Measurements from ENCODE around the gene CEP250.
"Not testable (repeated sequence)": the region's sequence is repeated elsewhere in the genome, so short reads cannot be mapped to it uniquely, and the experiment has no call there.

The CEP250 gene

DNA sequence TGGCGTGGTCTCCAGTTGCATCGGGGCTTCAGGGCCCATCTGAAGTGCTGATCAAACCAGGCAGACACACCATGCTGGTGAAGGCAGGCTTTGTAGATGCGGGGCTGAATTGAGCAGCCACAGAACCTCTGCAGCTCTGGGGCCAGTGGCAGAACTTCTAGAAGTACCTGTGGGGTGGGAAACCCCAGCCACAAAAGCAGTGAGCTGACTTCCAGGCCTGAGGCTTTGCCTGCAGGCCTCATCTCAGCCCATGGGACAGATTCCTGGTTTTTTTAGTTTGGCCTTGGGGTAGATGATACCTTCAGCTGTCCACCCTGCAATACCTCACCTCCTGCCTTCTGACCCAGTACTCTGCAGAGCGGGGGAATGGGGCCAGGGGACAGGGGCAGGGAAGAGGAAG, 59.9 kb downstream of the CEP250 start:
- DNase-seq (ENCODE audit: insufficient read length, low spot score) (no peak), FAIRE-seq (no peak)
- TF ChIP-seq SPI1 (IDR thresholded peaks at IDR 0.05; ENCODE audit: low read depth, low read length) (no peak), POU2F2 (IDR thresholded peaks at IDR 0.05; ENCODE audit: low read depth, low read length) (no peak), POLR2A (IDR thresholded peaks at IDR 0.05; ENCODE audit: low read depth, low read length) (no peak), TAF1 (IDR thresholded peaks at IDR 0.05; ENCODE audit: low read depth, low read length) (no peak)

DNA sequence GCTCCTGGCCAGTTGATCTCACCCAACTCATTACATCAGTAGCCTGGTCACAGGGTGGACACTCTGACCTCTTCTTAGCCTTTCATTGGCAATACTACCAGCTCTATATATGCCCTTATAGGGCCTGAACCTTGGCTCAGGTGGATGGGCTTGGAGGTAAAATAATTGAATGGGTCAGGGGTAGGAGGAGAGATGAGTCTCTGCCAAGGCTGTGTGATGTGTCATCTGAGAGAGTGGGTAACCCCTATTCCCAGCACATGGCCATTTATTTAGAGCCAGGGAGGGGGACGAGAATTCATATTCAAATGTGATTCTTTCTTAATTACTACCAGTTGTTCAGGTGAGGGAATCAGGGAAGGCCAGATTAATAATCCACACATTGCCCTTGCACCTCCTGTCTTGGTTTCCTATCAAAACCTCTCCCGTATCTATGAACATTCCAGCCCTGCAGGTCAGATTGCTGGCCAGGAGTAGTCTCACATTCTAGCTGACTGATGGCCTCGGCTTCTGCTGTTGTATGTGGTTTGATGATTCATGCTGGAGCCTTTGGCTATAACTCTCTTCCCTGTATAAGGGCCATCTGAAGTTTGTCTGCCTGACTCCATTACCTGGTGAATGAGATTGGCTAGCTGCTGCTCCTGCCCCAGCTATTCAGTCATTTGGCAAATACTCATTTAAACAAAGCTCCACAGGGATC, 60.7 kb downstream of the CEP250 start:
- no peak for FAIRE-seq
- TF ChIP-seq POLR2A (IDR thresholded peaks at IDR 0.05; ENCODE audit: low read depth, low read length), result no peak
- TF ChIP-seq POLR2AphosphoS5 (IDR thresholded peaks at IDR 0.05; ENCODE audit: low read depth, low read length), result no peak
- no peak for TF ChIP-seq TAF1 (IDR thresholded peaks at IDR 0.05; ENCODE audit: low read depth, low read length)
- TF ChIP-seq SPI1 (IDR thresholded peaks at IDR 0.05; ENCODE audit: low read depth, low read length), result no peak
- TF ChIP-seq PAX5 (IDR thresholded peaks at IDR 0.05; ENCODE audit: insufficient read depth, low read length, severe bottlenecking), result no peak
- no peak for TF ChIP-seq POU2F2 (IDR thresholded peaks at IDR 0.05; ENCODE audit: low read depth, low read length)
- no peak for DNase-seq (ENCODE audit: insufficient read length, low spot score)

DNA sequence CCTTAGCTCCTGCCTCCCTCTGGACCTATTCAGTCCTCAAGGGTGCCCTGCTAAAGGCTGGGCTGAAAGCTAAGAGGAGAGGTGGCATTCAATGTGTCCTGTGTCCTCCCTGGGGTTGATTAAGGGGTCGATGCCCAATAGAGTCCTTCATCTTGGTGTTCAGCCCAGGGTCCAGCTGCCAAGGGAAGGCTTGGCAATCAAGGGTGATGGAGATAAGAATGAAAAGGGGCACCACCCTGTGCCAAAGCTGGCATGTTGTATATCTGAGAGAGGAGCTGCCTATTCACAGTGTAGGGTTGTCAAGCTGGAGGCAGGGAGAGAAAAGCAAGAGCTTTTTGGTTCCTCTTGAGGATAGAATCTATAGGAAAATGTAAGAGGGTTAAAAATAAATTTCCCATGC, 61.7 kb downstream of the CEP250 start:
- no peak for TF ChIP-seq PAX5 (IDR thresholded peaks at IDR 0.05; ENCODE audit: insufficient read depth, low read length, severe bottlenecking)
- no peak for TF ChIP-seq POU2F2 (IDR thresholded peaks at IDR 0.05; ENCODE audit: low read depth, low read length)
- TF ChIP-seq POLR2A (IDR thresholded peaks at IDR 0.05; ENCODE audit: low read depth, low read length), result no peak
- TF ChIP-seq POLR2AphosphoS5 (IDR thresholded peaks at IDR 0.05; ENCODE audit: low read depth, low read length), result no peak
- TF ChIP-seq TAF1 (IDR thresholded peaks at IDR 0.05; ENCODE audit: low read depth, low read length), result no peak
- TF ChIP-seq SPI1 (IDR thresholded peaks at IDR 0.05; ENCODE audit: low read depth, low read length), result no peak
- DNase-seq (ENCODE audit: insufficient read length, low spot score) (no peak), FAIRE-seq (no peak)

DNA sequence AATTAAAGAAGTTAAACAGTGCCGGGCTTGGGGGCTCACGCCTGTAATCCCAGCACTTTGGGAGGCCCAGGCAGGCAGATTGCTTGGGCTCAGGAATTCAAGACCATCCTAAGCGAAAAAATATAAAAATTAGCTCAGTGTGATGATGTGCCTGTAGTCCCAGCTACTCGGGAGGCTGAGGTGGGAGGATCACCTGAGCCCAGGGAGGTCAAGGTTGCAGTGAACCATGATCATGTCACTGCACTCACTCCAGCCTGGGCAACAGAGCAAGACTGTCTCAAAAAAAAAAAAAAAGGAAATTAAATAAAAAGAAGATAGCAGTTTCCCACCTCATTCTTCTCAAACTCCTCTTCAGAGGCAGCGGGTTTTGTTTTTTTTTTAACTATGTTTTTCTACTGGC, 62.4 kb downstream of the CEP250 start:
- FAIRE-seq, result not testable (repeated sequence)

DNA sequence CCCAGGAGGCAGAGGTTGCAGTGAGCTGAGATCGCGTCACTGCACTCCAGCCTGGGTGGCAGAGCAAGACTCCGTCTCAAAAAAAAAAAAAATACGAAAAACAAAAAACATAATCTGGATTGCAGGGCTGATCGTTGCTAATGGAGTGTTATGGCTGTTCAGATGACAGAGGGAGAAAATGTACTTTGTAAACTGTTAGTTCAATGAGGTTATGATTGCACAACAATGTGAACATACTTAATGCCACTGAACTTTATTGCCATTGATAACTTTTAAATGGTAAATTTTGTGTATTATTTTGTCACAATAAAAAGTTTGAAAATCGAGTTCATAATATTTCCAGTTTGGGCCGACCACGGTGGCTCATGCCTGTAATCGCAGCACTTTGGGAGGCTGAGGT, 63.6 kb downstream of the CEP250 start:
- no peak for DNase-seq (ENCODE audit: insufficient read length, low spot score)
- FAIRE-seq, result no peak
- no peak for TF ChIP-seq PAX5 (IDR thresholded peaks at IDR 0.05; ENCODE audit: insufficient read depth, low read length, severe bottlenecking)
- TF ChIP-seq POLR2AphosphoS5 (IDR thresholded peaks at IDR 0.05; ENCODE audit: low read depth, low read length), result no peak
- TF ChIP-seq SPI1 (IDR thresholded peaks at IDR 0.05; ENCODE audit: low read depth, low read length), result no peak
- TF ChIP-seq POU2F2 (IDR thresholded peaks at IDR 0.05; ENCODE audit: low read depth, low read length), result no peak
- TF ChIP-seq TAF1 (IDR thresholded peaks at IDR 0.05; ENCODE audit: low read depth, low read length), result no peak
- no peak for TF ChIP-seq POLR2A (IDR thresholded peaks at IDR 0.05; ENCODE audit: low read depth, low read length)

More for the DNA sequence above, 62.4 kb downstream of the CEP250 start:
- DNase-seq (ENCODE audit: insufficient read length, low spot score), result not testable (repeated sequence)

DNA sequence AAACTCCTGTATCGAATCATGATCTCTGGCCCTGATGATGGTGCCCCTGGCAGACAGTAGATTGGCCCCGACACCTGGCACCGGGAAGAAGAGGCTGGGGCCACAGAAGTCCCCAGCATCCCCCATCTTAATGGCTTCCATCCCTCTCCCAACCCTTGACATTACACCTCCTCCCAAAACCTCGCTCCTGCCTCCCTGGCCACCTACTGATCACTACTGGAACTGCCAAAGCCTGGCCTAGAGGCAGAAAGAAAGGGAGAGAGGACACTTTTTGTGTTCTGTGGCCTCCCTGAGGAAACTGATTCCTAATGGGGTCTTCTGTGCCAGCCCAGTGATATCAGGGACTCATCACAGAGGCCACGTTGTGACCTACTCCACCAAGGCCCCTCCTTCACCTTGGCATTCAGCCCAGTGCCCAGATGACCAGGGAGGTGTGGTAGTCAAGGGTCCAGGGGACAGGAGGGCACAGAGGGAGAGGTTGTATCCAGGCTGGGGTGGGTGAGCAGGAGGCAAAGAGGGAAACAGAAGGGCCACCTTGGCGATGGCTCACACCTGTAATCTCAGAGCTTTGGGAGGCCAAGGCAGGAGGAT, 68.0 kb downstream of the CEP250 start:
- no peak for DNase-seq (ENCODE audit: insufficient read length, low spot score)
- TF ChIP-seq POU2F2 (IDR thresholded peaks at IDR 0.05; ENCODE audit: low read depth, low read length) (no peak), POLR2A (IDR thresholded peaks at IDR 0.05; ENCODE audit: low read depth, low read length) (no peak), PAX5 (IDR thresholded peaks at IDR 0.05; ENCODE audit: insufficient read depth, low read length, severe bottlenecking) (no peak), SPI1 (IDR thresholded peaks at IDR 0.05; ENCODE audit: low read depth, low read length) (no peak), POLR2AphosphoS5 (IDR thresholded peaks at IDR 0.05; ENCODE audit: low read depth, low read length) (no peak), TAF1 (IDR thresholded peaks at IDR 0.05; ENCODE audit: low read depth, low read length) (no peak)
- FAIRE-seq, result no peak

DNA sequence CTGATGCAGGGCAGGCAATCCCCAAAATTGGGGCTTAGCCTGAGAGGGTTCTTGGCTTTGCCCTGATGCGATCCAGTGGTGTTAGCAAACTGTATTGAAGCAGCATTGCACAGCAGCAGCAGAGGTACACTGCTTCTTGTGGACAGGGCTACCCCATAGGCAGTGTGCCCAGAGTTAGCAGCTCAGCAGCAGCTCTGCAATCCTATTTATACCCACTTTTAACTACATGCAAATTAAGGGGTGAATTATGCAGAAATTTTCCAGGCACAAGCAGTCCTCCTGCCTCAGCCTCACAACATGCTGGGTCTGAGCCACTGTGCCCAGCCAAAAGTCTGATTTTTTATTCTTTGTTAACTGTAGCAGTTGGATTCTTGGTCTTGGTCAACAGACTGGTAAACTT, 70.2 kb downstream of the CEP250 start:
- DNase-seq (ENCODE audit: insufficient read length, low spot score), result no peak
- TF ChIP-seq TAF1 (IDR thresholded peaks at IDR 0.05; ENCODE audit: low read depth, low read length) (no peak), POU2F2 (IDR thresholded peaks at IDR 0.05; ENCODE audit: low read depth, low read length) (no peak), PAX5 (IDR thresholded peaks at IDR 0.05; ENCODE audit: insufficient read depth, low read length, severe bottlenecking) (no peak), POLR2AphosphoS5 (IDR thresholded peaks at IDR 0.05; ENCODE audit: low read depth, low read length) (no peak), POLR2A (IDR thresholded peaks at IDR 0.05; ENCODE audit: low read depth, low read length) (no peak), SPI1 (IDR thresholded peaks at IDR 0.05; ENCODE audit: low read depth, low read length) (no peak)
- no peak for FAIRE-seq

DNA sequence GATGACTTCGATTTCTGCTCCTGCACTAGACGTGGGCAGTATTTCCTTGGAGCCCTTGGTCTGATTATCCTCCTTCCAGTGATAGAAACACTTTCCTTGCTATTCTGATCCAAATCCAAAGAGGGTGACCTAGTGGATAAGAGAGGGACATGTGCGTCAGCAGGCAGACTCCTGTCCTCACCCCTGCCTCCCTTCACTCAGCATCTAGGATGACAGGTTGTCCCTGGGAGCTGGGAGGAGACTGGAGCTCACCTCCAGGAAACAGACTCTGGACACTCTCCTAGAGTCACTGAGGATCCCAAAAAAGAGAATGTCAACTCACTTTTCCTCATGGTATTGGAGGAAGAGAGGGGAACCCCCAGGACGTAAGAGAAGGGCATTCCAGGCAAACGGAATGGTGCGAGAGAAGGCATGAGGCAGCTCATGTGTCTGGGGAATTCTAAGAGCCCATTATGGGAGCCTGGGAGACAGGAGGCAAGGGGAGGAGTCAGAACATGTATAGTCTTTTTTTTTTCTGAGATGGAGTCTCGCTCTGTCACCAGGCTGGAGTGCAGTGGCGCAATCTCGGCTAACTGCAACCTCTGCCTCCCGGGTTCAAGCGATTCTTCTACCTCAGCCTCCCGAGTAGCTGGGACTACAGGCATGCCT, 71.8 kb downstream of the CEP250 start:
- DNase-seq (ENCODE audit: insufficient read length, low spot score) (no peak), FAIRE-seq (no peak)
- TF ChIP-seq PAX5 (IDR thresholded peaks at IDR 0.05; ENCODE audit: insufficient read depth, low read length, severe bottlenecking) (no peak), SPI1 (IDR thresholded peaks at IDR 0.05; ENCODE audit: low read depth, low read length) (no peak), POLR2AphosphoS5 (IDR thresholded peaks at IDR 0.05; ENCODE audit: low read depth, low read length) (no peak), TAF1 (IDR thresholded peaks at IDR 0.05; ENCODE audit: low read depth, low read length) (no peak), POLR2A (IDR thresholded peaks at IDR 0.05; ENCODE audit: low read depth, low read length) (no peak), POU2F2 (IDR thresholded peaks at IDR 0.05; ENCODE audit: low read depth, low read length) (no peak)

DNA sequence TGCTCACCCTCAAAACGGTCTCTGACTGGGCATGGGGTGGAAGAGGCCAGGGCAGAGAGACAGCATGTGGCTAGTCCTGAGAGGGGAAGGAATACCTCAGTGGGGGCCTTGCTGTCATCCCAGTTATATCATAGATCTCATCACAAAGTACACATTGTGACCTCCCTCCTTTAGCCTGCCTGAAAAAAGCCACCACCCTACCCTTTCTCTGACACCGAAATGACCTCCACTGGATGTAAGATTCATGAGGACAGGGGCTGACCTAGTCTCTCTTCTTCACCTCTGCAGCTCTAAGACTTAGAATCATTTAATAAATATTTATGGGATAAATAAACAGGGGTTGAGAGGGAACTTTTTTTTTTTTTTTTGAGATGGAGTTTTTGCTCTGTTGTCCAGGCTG, 74.2 kb downstream of the CEP250 start, which contains the start of gene C20orf173:
Gene C20orf173, minus strand, starts transcription at position 101 of the 400 bp plus-strand sequence. CDS start 279 bp downstream, outside the sequence.
- TF ChIP-seq POLR2AphosphoS5 (IDR thresholded peaks at IDR 0.05; ENCODE audit: low read depth, low read length) (no peak), POU2F2 (IDR thresholded peaks at IDR 0.05; ENCODE audit: low read depth, low read length) (no peak), TAF1 (IDR thresholded peaks at IDR 0.05; ENCODE audit: low read depth, low read length) (no peak), SPI1 (IDR thresholded peaks at IDR 0.05; ENCODE audit: low read depth, low read length) (no peak), POLR2A (IDR thresholded peaks at IDR 0.05; ENCODE audit: low read depth, low read length) (no peak), PAX5 (IDR thresholded peaks at IDR 0.05; ENCODE audit: insufficient read depth, low read length, severe bottlenecking) (no peak)
- FAIRE-seq (no peak), DNase-seq (ENCODE audit: insufficient read length, low spot score) (no peak)

All from GM12891 (cell line).